HL-60 (cell line): Measurements from ENCODE around the gene ANO2.

ENCODE experiments used
- CTCF ChIP-seq: IDR thresholded peaks from one replicate; pipeline ENCODE4 v1.5.1; 2011; ENCODE audit warnings: low read length, control low read depth, inconsistent platforms; ENCODE audit not compliant: insufficient read depth
- GABPA ChIP-seq: IDR thresholded peaks from 2 replicates; pipeline ENCODE4 v1.6.1; 2012; ENCODE audit warnings: low read depth
- POLR2AphosphoS5 ChIP-seq: IDR thresholded peaks from 2 replicates; pipeline ENCODE4 v1.6.1; 2012; ENCODE audit warnings: low read depth
- REST ChIP-seq: IDR thresholded peaks from 2 replicates; pipeline ENCODE4 v1.6.1; 2012; ENCODE audit warnings: low read depth; ENCODE audit not compliant: insufficient replicate concordance
- SPI1 ChIP-seq: IDR thresholded peaks from 2 replicates; pipeline ENCODE4 v1.6.1; 2012; ENCODE audit warnings: low read depth, mild to moderate bottlenecking, borderline replicate concordance

DNA sequence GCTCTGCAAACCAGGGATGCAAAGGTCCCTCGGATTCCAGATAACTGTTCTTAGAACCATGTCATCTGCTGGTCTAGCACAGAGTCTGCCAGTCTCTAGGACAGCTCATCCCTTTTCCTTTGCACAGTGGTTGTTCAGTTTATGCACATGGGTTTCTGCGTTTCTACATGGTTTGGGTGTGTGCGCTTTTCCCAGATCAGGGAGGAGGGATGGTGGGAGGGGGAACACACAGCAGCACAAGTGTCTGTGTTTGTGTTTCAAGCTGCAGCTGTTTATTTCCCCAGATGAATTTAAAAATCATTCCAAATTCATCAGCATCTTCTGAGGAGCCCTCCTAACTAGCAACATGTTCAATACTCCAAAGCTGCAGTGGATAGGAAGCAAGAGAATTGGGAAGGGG, 45.4 kb downstream of the ANO2 start:
- no peak for TF ChIP-seq CTCF
- no peak for TF ChIP-seq GABPA
- no peak for TF ChIP-seq POLR2AphosphoS5
- no peak for TF ChIP-seq REST
- no peak for TF ChIP-seq SPI1
